DOHH2 (cell line): ENCODE measurements around the gene TNS1.

Experiments
- H3F3A ChIP-seq: fragments of 200-600 bp; sonication (generic), shearing (Covaris generic); 2 replicates; pipeline ENCODE4 v1.6.0; 2016; ENCODE audit warnings: antibody characterized with exemption, mild to moderate bottlenecking; ENCODE audit not compliant: control insufficient read depth, insufficient read depth
- H3K27ac ChIP-seq: fragments of 200-600 bp; sonication (generic); 2 replicates; pipeline ENCODE4 v1.5.1; 2014; ENCODE audit warnings: low read depth, mild to moderate bottlenecking, low read length, moderate library complexity
- H3K27me3 ChIP-seq: fragments of 200-600 bp; sonication (generic); 2 replicates; pipeline ENCODE4 v1.6.1; 2014; ENCODE audit warnings: mild to moderate bottlenecking, low read length, mixed read lengths; ENCODE audit not compliant: control insufficient read depth
- H3K36me3 ChIP-seq: fragments of 200-600 bp; sonication (generic); 2 replicates; pipeline ENCODE4 v1.6.1; 2014; ENCODE audit warnings: mild to moderate bottlenecking, low read length, moderate library complexity, mixed read lengths; ENCODE audit not compliant: control insufficient read depth
- H3K4me1 ChIP-seq: fragments of 200-600 bp; sonication (generic); 2 replicates; pipeline ENCODE4 v1.6.1; 2014; ENCODE audit warnings: mild to moderate bottlenecking, low read length, mixed read lengths; ENCODE audit not compliant: control insufficient read depth
- H3K4me2 ChIP-seq: fragments of 200-600 bp; sonication (generic); 2 replicates; pipeline ENCODE4 v1.6.0; 2014; ENCODE audit warnings: mild to moderate bottlenecking, low read length, moderate library complexity
- H3K4me3 ChIP-seq: fragments of 200-600 bp; sonication (generic); 2 replicates; pipeline ENCODE4 v1.5.1; 2014; ENCODE audit warnings: mild to moderate bottlenecking, low read length, mixed read lengths
- H3K79me2 ChIP-seq: fragments of 200-600 bp; sonication (generic); 2 replicates; pipeline ENCODE4 v1.6.1; 2014; ENCODE audit warnings: mild to moderate bottlenecking, low read length, mixed read lengths; ENCODE audit not compliant: control insufficient read depth
- H3K9me2 ChIP-seq: fragments of 200-600 bp; sonication (generic); replicated peaks from 2 replicates; pipeline ENCODE4 v1.6.1; 2014; ENCODE audit warnings: mild to moderate bottlenecking, low read length, mixed read lengths; ENCODE audit not compliant: control insufficient read depth
- H3K9me3 ChIP-seq: fragments of 200-600 bp; sonication (generic); 2 replicates; pipeline ENCODE4 v1.6.1; 2014; ENCODE audit warnings: antibody characterized with exemption, low read length, mixed read lengths; ENCODE audit not compliant: control insufficient read depth, insufficient read depth
- H4K20me1 ChIP-seq: fragments of 200-600 bp; sonication (generic); 2 replicates; pipeline ENCODE4 v1.6.0; 2014; ENCODE audit warnings: low read depth, mild to moderate bottlenecking, antibody characterized with exemption, low read length, moderate library complexity; ENCODE audit not compliant: control insufficient read depth, insufficient read depth
- CTCF ChIP-seq: fragments of 200-600 bp; sonication (generic); IDR thresholded peaks from one replicate; pipeline ENCODE4 v1.5.1; 2014; ENCODE audit warnings: antibody characterized with exemption, mild to moderate bottlenecking, low read depth, low read length; ENCODE audit not compliant: poor library complexity, severe bottlenecking
- EZH2phosphoT487 ChIP-seq: fragments of 200-600 bp; sonication (generic); IDR thresholded peaks from 2 replicates; pipeline ENCODE4 v1.6.1; 2017; ENCODE audit warnings: borderline replicate concordance, mild to moderate bottlenecking, antibody characterized with exemption, low read length, moderate library complexity, mixed read lengths

The TNS1 gene

GRCh38 chr2:218014706-218015585 is 12.2 kb upstream of the TNS1 start:
- no peaks in the 10 kb centered on the region for H3F3A ChIP-seq
- H4K20me1 ChIP-seq: no peaks in the 10 kb centered on the region
- no peak overlapping the region for H3K27ac ChIP-seq
- H3K36me3 ChIP-seq: no peaks in the 10 kb centered on the region
- no peaks in the 10 kb centered on the region for H3K9me3 ChIP-seq
- H3K4me3 ChIP-seq: no peak overlapping the region
- peaks cover 32% of the 10 kb centered on the region for H3K27me3 ChIP-seq
- TF ChIP-seq CTCF (no peak), EZH2phosphoT487 (no peak)
- no peaks in the 10 kb centered on the region for H3K9me2 ChIP-seq
- H3K4me2 ChIP-seq: no peak overlapping the region
- peaks cover 9% of the 10 kb centered on the region for H3K4me1 ChIP-seq
- H3K79me2 ChIP-seq: no peaks in the 10 kb centered on the region

GRCh38 chr2:218013289-218013688 is 10.5 kb upstream of the TNS1 start:
- no peaks in the 10 kb centered on the region for H3K4me1 ChIP-seq
- H4K20me1 ChIP-seq: no peaks in the 10 kb centered on the region
- no peak overlapping the region for H3K27ac ChIP-seq
- H3K79me2 ChIP-seq: no peaks in the 10 kb centered on the region
- H3K9me2 ChIP-seq: no peaks in the 10 kb centered on the region
- no peaks in the 10 kb centered on the region for H3K9me3 ChIP-seq
- no peak overlapping the region for H3K4me3 ChIP-seq
- H3F3A ChIP-seq: no peaks in the 10 kb centered on the region
- H3K27me3 ChIP-seq: peaks cover 49% of the 10 kb centered on the region
- no peaks in the 10 kb centered on the region for H3K36me3 ChIP-seq
- no peak overlapping the region for H3K4me2 ChIP-seq
- TF ChIP-seq EZH2phosphoT487: no peak
- no peak for TF ChIP-seq CTCF

- no peaks in the 10 kb centered on the region for H3K9me3 ChIP-seq
- no peak for TF ChIP-seq EZH2phosphoT487
- no peak for TF ChIP-seq CTCF
- no peak overlapping the region for H3K4me2 ChIP-seq
- H3K79me2 ChIP-seq: no peaks in the 10 kb centered on the region
- no peaks in the 10 kb centered on the region for H4K20me1 ChIP-seq
- H3K27me3 ChIP-seq: peaks cover 52% of the 10 kb centered on the region
- H3K27ac ChIP-seq: no peak overlapping the region
- no peak overlapping the region for H3K4me3 ChIP-seq
- no peaks in the 10 kb centered on the region for H3K4me1 ChIP-seq
- no peaks in the 10 kb centered on the region for H3K36me3 ChIP-seq
- no peaks in the 10 kb centered on the region for H3K9me2 ChIP-seq
- H3F3A ChIP-seq: no peaks in the 10 kb centered on the region
These were observed 9.5 kb upstream of the TNS1 start for GRCh38 chr2:218012284-218012683.
